CD4-positive, alpha-beta T cell (primary cell): Measurements from ENCODE around the gene MAP3K4. TPM values are rescaled to one million over a fixed set of nuclear protein-coding genes. Genes with fewer than 3 reads are reported as not detected.

ENCODE experiments used
- ATAC-seq: fragments of 200-7000 bp; cut with Tn5 transposase; one replicate; pipeline ENCODE4 v1.10.0; 2022; ENCODE audit warnings: mild to moderate bottlenecking; ENCODE audit not compliant: poor library complexity
- CTCF ChIA-PET: fragments of 350-600 bp; sonication (Branson Sonifier 250); formaldehyde crosslinking; loops from one replicate; lab custom pipeline; 2021; ENCODE audit warnings: antibody characterized with exemption, inconsistent platforms; lab: Charles Lee
- POLR2A ChIA-PET: fragments of 350-600 bp; sonication (Branson Sonifier 250); formaldehyde crosslinking; loops from one replicate; lab custom pipeline; 2021; ENCODE audit warnings: antibody characterized with exemption, inconsistent platforms; lab: Charles Lee
- DNase-seq, 14 experiments: peaks; one replicate each; pipeline ENCODE4 v3.0.0-alpha.2; 2013 to 2020; ENCODE audit warnings: mixed read lengths in 2 of 14
- H3K27ac ChIP-seq, 2 donors: one replicate each; pipeline versions ENCODE4 v1.5.1 to v1.7.0; 2013; ENCODE audit warnings: low read length in 2 of 2, low read depth in 1 of 2, mild to moderate bottlenecking in 1 of 2
- H3K27me3 ChIP-seq, 2 experiments: 1 replicate in 1 of 2; 2 replicates in 1 of 2; pipeline versions ENCODE4 v1.6.1 to v1.7.0; 2013; ENCODE audit warnings: low read length in 2 of 2, control low read depth in 1 of 2, mild to moderate bottlenecking in 1 of 2, moderate library complexity in 1 of 2; ENCODE audit not compliant: insufficient read depth in 2 of 2, control insufficient read depth in 1 of 2
- H3K36me3 ChIP-seq: one replicate; pipeline ENCODE4 v1.6.1; 2013; ENCODE audit warnings: low read length, control low read depth; ENCODE audit not compliant: insufficient read depth
- H3K4me1 ChIP-seq: one replicate; pipeline ENCODE4 v1.6.1; 2013; ENCODE audit warnings: low read length, control low read depth; ENCODE audit not compliant: insufficient read depth
- H3K4me3 ChIP-seq: one replicate; pipeline ENCODE4 v1.5.1; 2013; ENCODE audit warnings: mild to moderate bottlenecking, low read length, moderate library complexity
- H3K9me3 ChIP-seq, 2 experiments: 1 replicate in 1 of 2; 2 replicates in 1 of 2; pipeline versions ENCODE4 v1.6.1 to v1.7.0; 2013; ENCODE audit warnings: low read length in 2 of 2, mild to moderate bottlenecking in 2 of 2, control low read depth in 1 of 2, moderate library complexity in 1 of 2; ENCODE audit not compliant: control insufficient read depth in 1 of 2, insufficient read depth in 1 of 2
- H3K27ac Mint-ChIP-seq: one replicate; pipeline ENCODE4 v1.8.0; 2020; ENCODE audit warnings: mixed read lengths
- H3K27me3 Mint-ChIP-seq: one replicate; pipeline ENCODE4 v1.8.0; 2021; ENCODE audit warnings: mixed read lengths
- H3K36me3 Mint-ChIP-seq: one replicate; pipeline ENCODE4 v1.8.0; 2021; ENCODE audit warnings: low read depth, mixed read lengths
- H3K4me1 Mint-ChIP-seq: one replicate; pipeline ENCODE4 v1.8.0; 2021; ENCODE audit warnings: low read depth, mixed read lengths
- H3K4me3 Mint-ChIP-seq: one replicate; pipeline ENCODE4 v1.8.0; 2020; ENCODE audit warnings: mild to moderate bottlenecking, mixed read lengths
- H3K9me3 Mint-ChIP-seq: one replicate; pipeline ENCODE4 v1.8.0; 2020; ENCODE audit warnings: mixed read lengths
- CTCF ChIP-seq: fragments of 200-600 bp; IDR thresholded peaks from one replicate; pipeline ENCODE4 v1.8.0; 2022; ENCODE audit warnings: antibody characterized with exemption, mild to moderate bottlenecking
- intact Hi-C, 2 experiments: fragments of 100-400 bp; cut with DNase I in 1 of 2; cut with micrococcal nuclease in 1 of 2; formaldehyde crosslinking; loops; one replicate each; pipeline versions ENCODE4 v1.15.1 to v1.9.0; 2023 to 2025; cut with DNase I, micrococcal nuclease
- total RNA-seq, 174 experiments: library from RNA in 2 of 174; stranded (reverse) in 2 of 174; gene quantifications; one replicate each; pipeline ENCODE4 v1.2.3 and lab custom pipeline; 2021 to 2026

MAP3K4 gene
- total RNA-seq, 2 experiments from 2014 or later: 75.5 to 80.3 TPM

GRCh38 chr6:161068321-161068741 lies 76.8 kb downstream of the MAP3K4 start:
- Mint-ChIP-seq H3K4me1 (peaks cover 24% of the 10 kb centered on the region), H3K36me3 (peaks cover 37% of the 10 kb centered on the region), H3K9me3 (no peaks in the 10 kb centered on the region), H3K27ac (no peak overlapping the region), H3K27me3 (no peaks in the 10 kb centered on the region), H3K4me3 (no peak overlapping the region)
- Histone ChIP-seq H3K27ac (no peak overlapping the region), H3K27me3 (no peaks in the 10 kb centered on the region), H3K4me3 (no peak overlapping the region), H3K4me1 (peaks cover 5% of the 10 kb centered on the region), H3K9me3 (no peaks in the 10 kb centered on the region), H3K36me3 (peaks cover 8% of the 10 kb centered on the region)
- DNase-seq (no peak), ATAC-seq (no peak)
- CTCF ChIA-PET: no interaction called here
- intact Hi-C loops: loop anchor here in 1 of 2 experiments (5.0 kb wide), 1 partner anchor 541 kb away; no protein-coding TSS in a partner anchor
- POLR2A ChIA-PET: no interaction called here
- no peak for TF ChIP-seq CTCF

GRCh38 chr6:161073930-161074329 lies 82.4 kb downstream of the MAP3K4 start:
- no peak for ATAC-seq
- intact Hi-C loops: loop anchor here in 1 of 2 experiments (5.0 kb wide), 1 partner anchor 82 kb away; the partner anchor contains the start of gene MAP3K4
- Histone ChIP-seq H3K4me1 (peaks cover 44% of the 10 kb centered on the region), H3K4me3 (no peak overlapping the region), H3K36me3 (peaks cover 14% of the 10 kb centered on the region), H3K27ac (no peak overlapping the region), H3K27me3 (no peaks in the 10 kb centered on the region), H3K9me3 (no peaks in the 10 kb centered on the region)
- no peak for DNase-seq
- H3K4me1 Mint-ChIP-seq: peaks cover 9% of the 10 kb centered on the region
- ChIA-PET POLR2A (no interaction called here), CTCF (interaction anchor here (0.9 to 1.4 kb wide), 2 partner anchors 11 to 297 kb away, joined by 3 to 4 read pairs; no protein-coding TSS in a partner anchor)
- no peak overlapping the region for H3K27ac Mint-ChIP-seq
- no peaks in the 10 kb centered on the region for H3K9me3 Mint-ChIP-seq
- no peak overlapping the region for H3K4me3 Mint-ChIP-seq
- H3K27me3 Mint-ChIP-seq: no peaks in the 10 kb centered on the region
- peaks cover 18% of the 10 kb centered on the region for H3K36me3 Mint-ChIP-seq
- TF ChIP-seq CTCF: no peak

GRCh38 chr6:161074496-161075121 lies 83.0 kb downstream of the MAP3K4 start:
- no peak for TF ChIP-seq CTCF
- no peak for DNase-seq
- H3K4me1 ChIP-seq: peaks cover 50% of the 10 kb centered on the region
- POLR2A ChIA-PET: interaction anchor here (2.4 kb wide), 1 partner anchor 83 kb away, joined by 16 read pairs; the partner anchor contains the start of gene MAP3K4
- no peaks in the 10 kb centered on the region for H3K9me3 Mint-ChIP-seq
- peaks cover 14% of the 10 kb centered on the region for H3K36me3 ChIP-seq
- peaks cover 18% of the 10 kb centered on the region for H3K36me3 Mint-ChIP-seq
- H3K4me3 ChIP-seq: no peak overlapping the region
- intact Hi-C loops: loop anchor here (5.0 kb wide), 1 partner anchor 82 kb away; the partner anchor contains the start of gene MAP3K4 (in 2 of the 2)
- H3K9me3 ChIP-seq: no peaks in the 10 kb centered on the region
- peak overlapping the region in 1 of 2 donors; percentile 92 for H3K27ac ChIP-seq
- H3K4me1 Mint-ChIP-seq: peaks cover 9% of the 10 kb centered on the region
- H3K27ac Mint-ChIP-seq: no peak overlapping the region
- ATAC-seq: no peak
- H3K27me3 Mint-ChIP-seq: no peaks in the 10 kb centered on the region
- H3K4me3 Mint-ChIP-seq: peak overlapping the region; percentile 47
- CTCF ChIA-PET: interaction anchor here (0.9 to 1.4 kb wide), 2 partner anchors 12 to 296 kb away, joined by 3 to 4 read pairs; no protein-coding TSS in a partner anchor
- H3K27me3 ChIP-seq: no peaks in the 10 kb centered on the region
